H9 (cell line): ENCODE measurements around the gene SMIM36. TPM values are rescaled to one million over a fixed set of nuclear protein-coding genes. Genes with fewer than 3 reads are reported as not detected.
A peak's percentile ranks its signal among the peaks of the same experiment; 100 is the strongest.
"Not testable (repeated sequence)": the region's sequence is repeated elsewhere in the genome, so short reads cannot be mapped to it uniquely, and the experiment has no call there.

Experiments used
- DNase-seq: peaks from one replicate; pipeline ENCODE4 v3.0.0-alpha.2; 2017
- H2AFZ ChIP-seq: one replicate; pipeline ENCODE4 v1.6.1; 2013; ENCODE audit warnings: mild to moderate bottlenecking, low read length, control low read depth, moderate library complexity
- H2AK5ac ChIP-seq: 2 replicates; pipeline ENCODE4 v1.6.1; 2013; ENCODE audit warnings: low read length, control low read depth, mixed read lengths; ENCODE audit not compliant: insufficient read length
- H2BK120ac ChIP-seq: one replicate; pipeline ENCODE4 v1.6.1; 2013; ENCODE audit warnings: low read depth, mild to moderate bottlenecking, low read length, control low read depth, inconsistent platforms; ENCODE audit not compliant: poor library complexity, severe bottlenecking
- H2BK12ac ChIP-seq: 2 replicates; pipeline ENCODE4 v1.6.1; 2013; ENCODE audit warnings: low read length, control low read depth, mixed read lengths, low read depth; ENCODE audit not compliant: insufficient read length
- H2BK15ac ChIP-seq: 2 replicates; pipeline ENCODE4 v1.6.1; 2013; ENCODE audit warnings: low read depth, low read length, control low read depth
- H2BK20ac ChIP-seq: one replicate; pipeline ENCODE4 v1.6.1; 2013; ENCODE audit warnings: low read depth, mild to moderate bottlenecking, low read length, control low read depth, inconsistent platforms; ENCODE audit not compliant: poor library complexity, severe bottlenecking
- H2BK5ac ChIP-seq: 2 replicates; pipeline ENCODE4 v1.6.1; 2013; ENCODE audit warnings: low read length, control low read depth, mixed read lengths; ENCODE audit not compliant: insufficient read length
- H3K14ac ChIP-seq: 2 replicates; pipeline ENCODE4 v1.6.1; 2013; ENCODE audit warnings: low read length, control low read depth; ENCODE audit not compliant: insufficient read depth
- H3K18ac ChIP-seq: 2 replicates; pipeline ENCODE4 v1.6.1; 2013; ENCODE audit warnings: low read depth, mild to moderate bottlenecking, mixed read lengths, low read length, control low read depth; ENCODE audit not compliant: insufficient read length
- H3K23ac ChIP-seq: 2 replicates; pipeline ENCODE4 v1.6.1; 2013; ENCODE audit warnings: low read length, control low read depth, mixed read lengths, low read depth; ENCODE audit not compliant: insufficient read length
- H3K23me2 ChIP-seq: 2 replicates; pipeline ENCODE4 v1.6.1; 2013; ENCODE audit warnings: low read depth, mild to moderate bottlenecking, mixed read lengths, low read length, control low read depth; ENCODE audit not compliant: insufficient read length, poor library complexity, severe bottlenecking
- H3K27ac ChIP-seq: 2 replicates; pipeline ENCODE4 v1.5.1; 2013; ENCODE audit warnings: low read length, control low read depth, mixed read lengths, low read depth; ENCODE audit not compliant: insufficient read length
- H3K27me3 ChIP-seq: 2 replicates; pipeline ENCODE4 v1.6.1; 2013; ENCODE audit warnings: low read length, control low read depth, inconsistent platforms; ENCODE audit not compliant: insufficient read depth
- H3K4ac ChIP-seq: 2 replicates; pipeline ENCODE4 v1.6.1; 2013; ENCODE audit warnings: low read depth, mild to moderate bottlenecking, control low read depth, inconsistent platforms, low read length, moderate library complexity
- H3K4me1 ChIP-seq: 2 replicates; pipeline ENCODE4 v1.6.1; 2013; ENCODE audit warnings: low read length, control low read depth, inconsistent platforms; ENCODE audit not compliant: insufficient read depth
- H3K4me2 ChIP-seq: 2 replicates; pipeline ENCODE4 v1.6.1; 2013; ENCODE audit warnings: low read length, control low read depth, mixed read lengths; ENCODE audit not compliant: insufficient read length, insufficient read depth
- H3K56ac ChIP-seq: 2 replicates; pipeline ENCODE4 v1.6.1; 2013; ENCODE audit warnings: low read depth, mild to moderate bottlenecking, mixed read lengths, low read length, control low read depth; ENCODE audit not compliant: insufficient read length
- H3K79me1 ChIP-seq: 2 replicates; pipeline ENCODE4 v1.6.1; 2013; ENCODE audit warnings: low read depth, mild to moderate bottlenecking, moderate library complexity, low read length, control low read depth, inconsistent platforms; ENCODE audit not compliant: insufficient read depth, poor library complexity, severe bottlenecking
- H3K79me2 ChIP-seq: 2 replicates; pipeline ENCODE4 v1.6.1; 2013; ENCODE audit warnings: low read length, control low read depth, inconsistent platforms; ENCODE audit not compliant: insufficient read depth
- H3K9ac ChIP-seq: 2 replicates; pipeline ENCODE4 v1.6.1; 2013; ENCODE audit warnings: low read length, control low read depth, mixed read lengths; ENCODE audit not compliant: insufficient read length; ENCODE audit errors: extremely low read depth
- H3K9me3 ChIP-seq: one replicate; pipeline ENCODE4 v1.6.1; 2013; ENCODE audit warnings: low read depth, low read length, inconsistent platforms; ENCODE audit not compliant: control insufficient read depth
- H3T11ph ChIP-seq: one replicate; pipeline ENCODE4 v1.6.1; 2013; ENCODE audit warnings: mild to moderate bottlenecking, low read length, control low read depth, inconsistent platforms
- H4K20me1 ChIP-seq: one replicate; pipeline ENCODE4 v1.6.1; 2013; ENCODE audit not compliant: control insufficient read depth, insufficient read length, insufficient read depth
- H4K5ac ChIP-seq: 2 replicates; pipeline ENCODE4 v1.6.1; 2013; ENCODE audit warnings: low read depth, mild to moderate bottlenecking, mixed read lengths, low read length, control low read depth; ENCODE audit not compliant: insufficient read length
- H4K8ac ChIP-seq: replicated peaks from 2 replicates; pipeline ENCODE4 v1.6.1; 2013; ENCODE audit warnings: low read length, control low read depth, mixed read lengths, low read depth; ENCODE audit not compliant: insufficient read length
- H4K91ac ChIP-seq: 2 replicates; pipeline ENCODE4 v1.6.1; 2013; ENCODE audit warnings: low read depth, mild to moderate bottlenecking, moderate library complexity, mixed read lengths, low read length, control low read depth; ENCODE audit not compliant: insufficient read length
- H3K27ac Mint-ChIP-seq, 3 experiments: 2 replicates in 2 of 3; 3 replicates in 1 of 3; pipeline ENCODE4 v1.8.0; 2020 to 2021; ENCODE audit warnings: mixed read lengths in 3 of 3, mild to moderate bottlenecking in 1 of 3, moderate library complexity in 1 of 3
- H3K27me3 Mint-ChIP-seq: 2 replicates; pipeline ENCODE4 v1.8.0; 2021; ENCODE audit warnings: low read depth, mild to moderate bottlenecking, moderate library complexity, mixed read lengths
- H3K36me3 Mint-ChIP-seq, 3 experiments: 2 replicates in 2 of 3; 3 replicates in 1 of 3; pipeline ENCODE4 v1.8.0; 2020 to 2021; ENCODE audit warnings: low read depth in 3 of 3, mixed read lengths in 3 of 3; ENCODE audit not compliant: insufficient read depth in 1 of 3
- H3K4me1 Mint-ChIP-seq, 2 experiments: 2 replicates each; pipeline ENCODE4 v1.8.0; 2020; ENCODE audit warnings: mixed read lengths in 2 of 2
- H3K4me3 Mint-ChIP-seq, 2 experiments: 2 replicates in 1 of 2; 3 replicates in 1 of 2; pipeline ENCODE4 v1.8.0; 2020 to 2021; ENCODE audit warnings: mild to moderate bottlenecking in 2 of 2, mixed read lengths in 2 of 2, moderate library complexity in 1 of 2
- H3K9me3 Mint-ChIP-seq, 2 experiments: 2 replicates in 1 of 2; 3 replicates in 1 of 2; pipeline ENCODE4 v1.8.0; 2020; ENCODE audit warnings: mild to moderate bottlenecking in 2 of 2, mixed read lengths in 2 of 2, moderate library complexity in 1 of 2
- CTCF ChIP-seq: fragments of 200-600 bp; sonication (generic); conservative IDR thresholded peaks from 3 replicates; pipeline ENCODE4 v1.8.0; 2021; ENCODE audit warnings: antibody characterized with exemption, mild to moderate bottlenecking
- WGBS: extraction: QIAGEN DNeasy Blood & Tissue Kit; methylation state at CpG from one replicate; pipeline ENCODE4 v1.1.7; 2013; ENCODE audit warnings: missing lambda C conversion rate, low lambda C conversion rate, mixed read lengths; ENCODE audit not compliant: insufficient read length; ENCODE audit errors: extremely low coverage; 5-methylcytosine and 5-hydroxymethylcytosine counted together
- total RNA-seq: library from RNA; stranded (reverse); gene quantifications from 2 replicates; pipeline ENCODE4 v1.2.1, GENCODE V29; 2021

The SMIM36 gene
- total RNA-seq, 1 experiment from 2014 or later, result not detected

DNA sequence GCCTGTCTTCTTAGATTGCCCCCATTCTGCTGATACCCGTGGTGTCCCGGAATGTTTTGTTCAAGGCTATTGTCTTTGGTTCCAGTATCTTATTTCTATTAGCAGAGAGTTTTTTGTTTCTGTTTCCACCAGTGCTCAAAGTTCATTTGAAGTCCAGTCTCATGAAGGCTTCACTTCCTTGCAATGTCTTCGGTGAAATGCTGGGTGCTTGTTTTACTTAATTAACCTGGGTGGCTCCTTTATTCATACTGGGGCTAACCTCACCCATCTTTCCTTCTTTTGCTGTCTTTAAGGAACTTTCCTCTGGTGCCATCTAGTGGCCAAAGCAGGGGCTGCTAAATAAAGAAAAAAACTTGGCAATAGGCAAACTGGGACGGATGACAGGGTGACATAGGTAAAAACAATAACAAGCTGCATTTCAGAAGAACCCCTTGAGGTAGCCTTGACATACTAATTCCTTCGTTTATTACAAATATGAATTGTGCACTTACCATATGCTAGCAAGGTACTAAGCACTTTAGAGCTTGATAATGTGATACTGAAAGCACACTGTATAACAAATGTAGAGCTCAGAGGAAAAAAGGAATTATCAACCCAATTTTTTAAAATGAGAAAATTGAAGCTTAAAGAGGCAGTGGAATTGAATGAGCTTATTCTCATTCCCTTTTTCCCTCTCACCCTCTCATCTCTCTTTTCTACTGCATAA is 2.8 kb upstream of the SMIM36 start:
- Histone ChIP-seq H3K27ac (no peak overlapping the region), H3K79me2 (no peaks in the 10 kb centered on the region), H3K18ac (no peak overlapping the region), H3K56ac (no peak overlapping the region), H2BK15ac (no peak overlapping the region), H3K9ac (no peak overlapping the region), H2BK5ac (no peak overlapping the region), H4K91ac (no peak overlapping the region), H3K4me1 (no peaks in the 10 kb centered on the region), H2BK20ac (no peak overlapping the region), H3K23me2 (no peaks in the 10 kb centered on the region), H3T11ph (no peak overlapping the region), H3K27me3 (no peaks in the 10 kb centered on the region), H4K20me1 (no peaks in the 10 kb centered on the region), H3K79me1 (no peaks in the 10 kb centered on the region), H4K8ac (no peak overlapping the region), H4K5ac (no peak overlapping the region), H3K14ac (no peak overlapping the region), H2BK120ac (no peak overlapping the region), H2BK12ac (no peak overlapping the region), H2AK5ac (no peak overlapping the region), H3K23ac (no peak overlapping the region), H3K4me2 (no peak overlapping the region), H2AFZ (no peak overlapping the region), H3K9me3 (no peaks in the 10 kb centered on the region), H3K4ac (no peak overlapping the region)
- no peak overlapping the region for H3K27ac Mint-ChIP-seq
- no peak overlapping the region for H3K4me3 Mint-ChIP-seq
- peak; percentile 71 for DNase-seq
- peaks cover 9 to 12% of the 10 kb centered on the region in 2 experiments for H3K4me1 Mint-ChIP-seq
- no CpG with 5 or more reads among the region's 5 CpGs for WGBS
- H3K9me3 Mint-ChIP-seq, result no peaks in the 10 kb centered on the region
- H3K27me3 Mint-ChIP-seq, result no peaks in the 10 kb centered on the region
- peak; percentile 89 for TF ChIP-seq CTCF
- H3K36me3 Mint-ChIP-seq, result no peaks in the 10 kb centered on the region

DNA sequence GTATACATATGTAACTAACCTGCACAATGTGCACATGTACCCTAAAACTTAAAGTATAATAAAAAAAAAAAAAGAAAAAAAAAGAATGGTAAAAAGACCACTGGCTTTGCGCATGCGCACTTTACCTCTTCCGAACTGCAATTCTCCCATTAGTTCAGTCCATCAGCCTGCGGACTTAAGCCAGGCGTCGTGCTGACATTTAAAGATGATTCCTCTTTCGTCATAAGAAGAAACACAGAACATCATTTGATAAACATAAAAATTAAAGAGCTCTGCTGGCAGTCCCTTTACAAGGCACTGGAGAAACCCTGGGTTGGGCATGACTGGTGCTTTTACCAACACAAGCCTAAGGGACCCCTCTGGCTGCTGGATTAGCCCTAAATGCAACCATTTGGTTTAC is 3.6 kb downstream of the SMIM36 start:
- not testable (repeated sequence) for H3K27ac Mint-ChIP-seq, H2BK15ac ChIP-seq

More for the DNA sequence above, 3.6 kb downstream of the SMIM36 start:
- no CpG with 5 or more reads among the region's 7 CpGs for WGBS
- not testable (repeated sequence) for H3K4me1 ChIP-seq, H3K27me3 Mint-ChIP-seq, H3K4me2 ChIP-seq, H2BK20ac ChIP-seq, H3K18ac ChIP-seq, H3K4me3 Mint-ChIP-seq, H2BK12ac ChIP-seq, H3T11ph ChIP-seq, H3K9ac ChIP-seq, H3K4ac ChIP-seq, H4K5ac ChIP-seq, H2AK5ac ChIP-seq, H4K91ac ChIP-seq, H2BK5ac ChIP-seq, H3K9me3 Mint-ChIP-seq, H3K56ac ChIP-seq, H3K9me3 ChIP-seq, H3K23me2 ChIP-seq, H3K27ac ChIP-seq, H3K4me1 Mint-ChIP-seq, H4K8ac ChIP-seq, H2BK120ac ChIP-seq, H3K27me3 ChIP-seq, DNase-seq, H2AFZ ChIP-seq, H3K23ac ChIP-seq, H3K79me1 ChIP-seq, H3K79me2 ChIP-seq, H3K14ac ChIP-seq, H3K36me3 Mint-ChIP-seq, H4K20me1 ChIP-seq
